HepG2 (cell line): ENCODE measurements around the gene SRSF6. TPM values are rescaled to one million over a fixed set of nuclear protein-coding genes. Genes with fewer than 3 reads are reported as not detected.

Source experiments
- AHDC1 ChIP-seq: sonication (generic); formaldehyde crosslinking; IDR thresholded peaks from 2 replicates; pipeline ENCODE4 v1.5.1; 2020; ENCODE audit warnings: mild to moderate bottlenecking, missing genetic modification reagents, borderline replicate concordance
- BATF2 ChIP-seq: sonication (generic); formaldehyde crosslinking; IDR thresholded peaks from 2 replicates; pipeline ENCODE4 v1.8.0; 2022; ENCODE audit warnings: mild to moderate bottlenecking, missing genetic modification reagents, moderate library complexity
- CEBPG ChIP-seq: IDR thresholded peaks from 2 replicates; pipeline ENCODE4 v1.6.1; 2016
- FUBP1 ChIP-seq: sonication (generic); formaldehyde crosslinking; IDR thresholded peaks from 2 replicates; pipeline ENCODE4 v1.5.1; 2020; ENCODE audit warnings: missing genetic modification reagents, mild to moderate bottlenecking, borderline replicate concordance
- HNRNPH1 ChIP-seq: fragments of 200-400 bp; formaldehyde crosslinking; optimal IDR thresholded peaks from 2 replicates; pipeline ENCODE3; 2017; ENCODE audit warnings: mild to moderate bottlenecking, low read depth, low read length
- HOMEZ ChIP-seq: IDR thresholded peaks from 2 replicates; pipeline ENCODE4 v1.6.1; 2016; ENCODE audit warnings: low read depth
- MZF1 ChIP-seq: sonication (generic); formaldehyde crosslinking; IDR thresholded peaks from 2 replicates; pipeline ENCODE4 v1.8.1; 2023; ENCODE audit warnings: mild to moderate bottlenecking, missing genetic modification reagents, borderline replicate concordance
- SNAPC2 ChIP-seq: sonication (generic); formaldehyde crosslinking; IDR thresholded peaks from 2 replicates; pipeline ENCODE4 v1.8.1; 2022; ENCODE audit warnings: mild to moderate bottlenecking, missing genetic modification reagents
- SNAPC5 ChIP-seq: sonication (generic); formaldehyde crosslinking; IDR thresholded peaks from 2 replicates; pipeline ENCODE4 v1.8.1; 2023; ENCODE audit warnings: mild to moderate bottlenecking, missing genetic modification reagents, borderline replicate concordance
- ZNF224 ChIP-seq: sonication (generic); formaldehyde crosslinking; IDR thresholded peaks from 2 replicates; pipeline ENCODE4 v1.5.0; 2020; ENCODE audit warnings: mild to moderate bottlenecking, missing genetic modification reagents
- ZNF350 ChIP-seq: sonication (generic); formaldehyde crosslinking; IDR thresholded peaks from 2 replicates; pipeline ENCODE4 v1.4.0; 2020; ENCODE audit warnings: mild to moderate bottlenecking, low read depth, missing genetic modification reagents, borderline replicate concordance
- ZNF432 ChIP-seq: sonication (generic); formaldehyde crosslinking; IDR thresholded peaks from 2 replicates; pipeline ENCODE4 v1.5.0; 2020; ENCODE audit warnings: missing genetic modification reagents, mild to moderate bottlenecking, borderline replicate concordance
- ZNF7 ChIP-seq: IDR thresholded peaks from 2 replicates; pipeline ENCODE4 v1.6.1; 2016; ENCODE audit warnings: missing biosample characterization, missing genetic modification reagents
- polyA plus RNA-seq, 8 experiments: library from polyadenylated mRNA; depleted of rRNA in 3 of 8; stranded (reverse) in 7 of 8; unstranded in 1 of 8; fragments of >200 nt; fragmentation: Illumina TruSeq in 4 of 8; extraction: Trizol in 4 of 8; gene quantifications; 2 replicates each; pipeline versions ENCODE4 v1.2.1 to v1.2.3, GENCODE V29; 2011 to 2016; ENCODE audit warnings: low read depth in 4 of 8, missing spikeins in 1 of 8, mixed read lengths in 1 of 8; ENCODE audit not compliant: insufficient read depth in 1 of 8
- total RNA-seq, 5 experiments: library from RNA; depleted of rRNA; stranded (reverse); fragments of >200 nt; fragmentation: Illumina TruSeq; extraction: Trizol; gene quantifications; 2 replicates each; pipeline ENCODE4 v1.2.3, GENCODE V29; 2016; ENCODE audit warnings: low read depth in 1 of 5

SRSF6 gene
- total and polyA plus RNA-seq, 2 of the 13 experiments (the other 11 are each of a cell fraction or from before 2014, with no cell fraction given): 156 to 194 TPM

GRCh38 chr20:43459022-43459942, 1.6 kb downstream of the SRSF6 start (continued):
- TF ChIP-seq FUBP1 (CRISPR knock-in tag): no peak
- TF ChIP-seq ZNF350 (CRISPR knock-in tag): 0 out of 2 replicates have a peak, but pooled peaks have one; percentile 19
- TF ChIP-seq SNAPC2 (CRISPR knock-in tag): no peak
- TF ChIP-seq CEBPG (CRISPR knock-in tag): no peak
- peak; percentile 65 for TF ChIP-seq HOMEZ (CRISPR knock-in tag)
- no peak for TF ChIP-seq ZNF224
- no peak for TF ChIP-seq ZNF7 (CRISPR knock-in tag)
- no peak for TF ChIP-seq SNAPC5
- TF ChIP-seq MZF1: no peak
- no peak for TF ChIP-seq HNRNPH1
- TF ChIP-seq BATF2 (CRISPR knock-in tag): 0 out of 2 replicates have a peak, but pooled peaks have one; percentile 50
- 0 out of 2 replicates have a peak, but pooled peaks have one; percentile 19 for TF ChIP-seq AHDC1 (CRISPR knock-in tag)
- TF ChIP-seq ZNF432 (CRISPR knock-in tag): no peak
